ENCODE results near the gene TCF7L2.
A peak's percentile ranks its signal among the peaks of the same experiment; 100 is the strongest.

The TCF7L2 gene

DNA sequence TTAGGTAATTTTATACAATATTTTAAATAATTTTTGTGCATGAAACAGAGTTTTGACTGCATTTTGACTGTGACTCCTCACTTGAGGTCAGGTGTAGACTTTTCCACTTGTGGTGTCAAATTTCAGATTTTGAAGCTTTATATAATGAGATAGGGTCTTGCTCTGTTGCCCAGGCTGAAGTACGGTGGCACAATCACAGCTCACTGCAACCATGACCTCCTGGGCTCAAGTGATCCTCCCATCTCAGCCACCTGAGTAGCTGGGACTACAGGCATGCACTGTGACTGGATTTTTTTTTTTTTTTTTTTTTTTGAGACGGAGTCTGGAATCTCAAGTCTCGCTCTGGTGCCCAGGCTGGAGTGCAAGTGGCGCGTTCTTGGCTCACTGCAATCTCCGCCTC is 74.9 kb downstream of the TCF7L2 start:
- no peak for DNase-seq

DNA sequence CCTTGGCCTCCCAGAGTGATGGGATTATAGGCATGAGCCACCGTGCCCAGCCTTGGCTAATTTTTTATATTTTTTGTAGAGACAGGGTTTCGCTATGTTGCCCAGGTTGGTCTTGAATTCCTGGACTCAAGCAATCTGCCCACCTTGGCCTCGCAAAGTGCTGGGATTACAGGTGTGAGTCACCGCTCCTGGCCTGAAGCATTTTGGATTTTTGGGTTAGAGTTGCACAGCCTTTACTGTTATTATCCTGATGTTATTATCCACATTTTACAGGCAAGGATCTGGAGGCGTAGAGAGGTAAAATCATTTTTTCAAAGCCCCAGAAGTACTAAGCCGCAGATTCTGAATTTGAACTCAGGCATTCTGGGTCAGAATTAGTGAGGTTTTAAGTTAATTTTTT is 75.4 kb downstream of the TCF7L2 start:
- DNase-seq: no peak

DNA sequence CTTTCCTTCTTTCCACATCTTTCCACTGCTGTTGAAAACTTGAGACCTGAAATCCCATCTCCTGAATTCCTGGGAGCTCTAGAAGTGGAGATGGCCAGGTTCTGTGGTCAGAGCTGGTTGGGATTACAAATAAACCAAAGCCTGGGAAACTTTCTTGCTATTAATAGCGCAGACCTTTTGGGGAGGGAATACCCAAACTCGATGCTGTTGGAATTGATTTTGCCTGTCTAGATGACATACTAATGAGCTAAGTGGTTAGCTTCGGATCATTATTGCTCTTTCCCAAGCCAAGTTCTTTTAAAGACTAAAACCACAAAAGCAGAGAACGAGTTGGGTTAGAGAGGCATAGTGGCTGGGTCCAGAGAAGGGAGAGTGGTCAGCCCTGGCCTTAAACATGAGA is 76.6 kb downstream of the TCF7L2 start:
- DNase-seq: no peak

GRCh38 chr10:113027230-113027573 is 77.2 kb downstream of the TCF7L2 start:
- no peak for DNase-seq

DNA sequence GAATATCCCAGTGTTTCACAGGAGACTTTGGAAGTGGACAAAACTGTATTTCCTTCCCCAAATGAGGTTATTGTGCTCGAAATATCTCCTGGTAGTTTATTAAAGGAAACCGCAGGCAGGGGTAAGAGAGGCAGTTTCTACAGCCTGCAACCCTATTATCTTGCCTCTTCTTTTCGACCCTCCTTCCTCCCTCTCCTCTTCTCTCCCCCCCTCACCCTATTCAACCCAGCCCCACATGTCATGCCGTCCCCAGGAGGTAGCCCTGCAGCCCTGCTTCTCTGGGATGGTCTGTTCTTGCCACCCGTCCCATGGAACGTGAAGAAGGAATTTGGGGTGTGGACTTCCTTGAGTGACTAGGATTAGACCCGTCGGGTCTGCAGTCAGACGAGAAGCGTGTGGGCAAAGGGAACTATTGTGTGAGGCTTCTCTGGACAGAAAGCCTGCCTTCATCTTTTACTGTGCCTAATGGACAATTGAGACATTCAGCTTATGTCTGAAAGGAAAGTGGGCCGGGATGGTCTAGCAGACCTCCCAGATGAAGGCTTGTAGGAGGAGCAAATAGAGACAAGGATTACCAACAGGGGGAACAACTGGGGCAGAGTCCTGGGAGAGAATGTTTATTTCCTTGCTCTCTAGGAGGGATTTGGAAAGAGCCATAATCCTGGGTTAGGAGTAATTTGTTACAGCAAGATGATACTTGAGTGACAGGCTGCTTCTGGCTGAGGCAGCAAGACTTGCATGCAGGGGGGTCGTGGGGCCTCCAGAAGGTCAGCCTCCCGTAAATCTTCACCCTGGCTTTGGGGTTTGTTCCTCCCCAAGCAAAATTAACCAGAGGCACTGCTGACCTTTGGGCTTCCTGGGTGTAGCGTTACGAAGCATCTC is 77.8 kb downstream of the TCF7L2 start:
- DNase-seq: peak; percentile 17 to 39

DNA sequence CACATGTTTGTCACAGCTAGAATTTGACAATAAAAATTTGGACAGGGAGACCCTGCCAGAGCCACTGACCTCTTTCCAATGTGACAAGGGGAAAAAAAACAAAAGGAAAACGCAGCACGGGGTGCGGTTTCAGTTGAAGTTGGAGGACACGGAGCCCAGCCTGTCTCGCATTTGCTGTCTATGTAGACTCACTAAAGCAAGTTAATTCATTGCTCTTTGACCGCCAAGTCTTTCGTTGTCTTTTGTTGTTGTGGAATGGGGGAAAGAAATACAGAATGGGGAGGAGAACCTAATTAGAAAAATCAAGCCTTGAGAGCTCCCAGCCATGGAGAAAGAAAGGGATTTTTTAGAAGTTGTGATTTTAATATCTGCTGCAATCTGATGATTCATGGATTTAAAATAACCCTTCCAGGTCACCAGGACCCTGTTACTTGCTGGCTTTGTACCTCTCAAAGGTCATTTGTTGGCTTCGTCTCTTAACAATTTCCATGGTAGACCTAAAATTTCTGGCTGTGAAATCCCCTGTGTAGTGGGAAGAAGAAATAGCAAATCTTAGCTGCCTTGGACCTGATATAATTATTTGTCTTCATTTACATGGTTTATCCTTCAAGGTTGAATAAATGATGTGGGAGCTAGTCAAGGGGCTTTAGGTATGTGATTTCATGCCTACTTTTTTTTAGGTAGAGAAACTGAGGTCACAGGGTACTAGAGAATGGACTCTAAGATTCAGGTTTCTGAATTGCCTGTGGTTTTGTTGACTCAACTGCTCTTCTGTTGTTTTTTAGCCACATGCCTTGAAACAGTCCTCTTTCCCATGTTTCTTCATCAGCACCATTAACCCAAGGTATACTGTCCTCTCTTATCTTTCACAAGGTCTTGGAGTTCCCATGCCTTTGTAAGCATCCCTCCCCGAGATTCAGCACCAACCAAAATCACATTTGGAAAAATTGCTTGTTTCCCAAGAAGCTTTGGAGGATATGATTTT is 78.7 kb downstream of the TCF7L2 start:
- DNase-seq: peak in 1 of 2 donors; percentile 22

GRCh38 chr10:113030453-113030852 is 80.4 kb downstream of the TCF7L2 start:
- no peak for DNase-seq

GRCh38 chr10:113031147-113031546 is 81.1 kb downstream of the TCF7L2 start:
- no peak for DNase-seq

- DNase-seq: no peak
These were observed 83.9 kb downstream of the TCF7L2 start for GRCh38 chr10:113033991-113034390.

DNA sequence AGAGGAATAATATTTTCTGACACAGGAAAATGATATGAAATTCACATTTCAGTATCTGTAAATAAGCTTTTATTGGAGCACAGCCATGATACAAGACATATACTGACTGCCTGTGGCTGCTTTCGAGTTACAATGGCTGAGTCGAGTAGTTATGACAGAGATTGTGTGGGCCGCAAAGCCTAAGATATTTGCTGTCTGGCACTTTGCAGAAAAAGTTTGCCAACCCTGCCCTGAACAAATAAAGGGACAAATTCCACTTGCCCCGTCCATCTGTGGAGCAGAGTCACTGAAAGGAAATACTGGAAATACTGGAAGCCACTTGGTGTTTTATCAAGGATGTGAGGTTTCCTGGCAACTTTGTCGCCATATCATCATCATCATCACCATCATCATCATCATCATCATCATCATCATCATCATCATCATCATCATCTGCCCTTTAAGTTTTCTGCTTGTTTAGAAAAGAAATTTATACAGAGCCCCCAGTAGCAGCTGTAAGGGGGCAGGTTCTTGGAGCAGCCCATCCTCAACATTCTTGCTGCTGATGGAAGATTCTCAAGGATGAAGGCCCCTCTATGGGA is 85.8 kb downstream of the TCF7L2 start:
- no peak for DNase-seq

- DNase-seq: no peak
These were observed 86.6 kb downstream of the TCF7L2 start for GRCh38 chr10:113036619-113037018.

DNA sequence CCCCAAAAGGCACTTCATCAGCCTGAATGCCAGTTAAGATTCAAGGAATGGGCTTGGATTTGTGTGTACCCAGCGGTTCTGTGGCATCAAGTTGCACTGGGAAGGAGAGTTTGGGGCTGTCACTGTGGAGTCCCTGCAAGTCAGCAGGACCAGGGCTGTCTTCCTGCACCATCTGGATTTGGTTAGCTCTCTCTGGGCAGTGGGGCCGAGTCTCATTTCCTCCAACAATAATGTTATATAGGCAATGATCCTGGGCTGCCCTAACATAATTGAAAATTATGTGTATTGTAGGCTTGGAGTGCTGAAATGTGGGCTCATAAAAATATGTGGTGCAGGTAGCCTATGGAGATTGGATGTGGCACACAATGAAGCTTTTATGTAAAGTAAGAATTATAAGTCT is 87.2 kb downstream of the TCF7L2 start:
- DNase-seq: no peak

DNA sequence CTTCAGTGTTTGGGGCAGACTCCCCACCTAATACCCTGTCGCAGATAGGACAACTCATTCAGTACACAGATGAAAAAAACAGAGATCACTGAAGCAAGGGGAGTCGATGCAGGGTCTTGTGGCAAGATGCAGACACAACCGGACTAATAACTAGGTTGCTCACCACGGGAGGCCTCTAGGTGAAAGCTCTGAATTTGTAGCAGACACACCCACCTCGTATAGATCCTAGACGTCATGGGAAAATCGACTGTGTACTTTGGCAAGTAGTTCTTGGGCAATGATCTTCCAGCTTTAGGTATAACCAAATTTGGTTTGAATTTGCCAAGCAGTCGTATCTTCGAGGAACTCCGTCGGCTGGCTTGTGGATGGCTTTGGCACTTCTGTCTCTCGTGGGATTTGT is 88.1 kb downstream of the TCF7L2 start:
- DNase-seq: no peak

GRCh38 chr10:113038985-113039384 is 88.9 kb downstream of the TCF7L2 start:
- DNase-seq: no peak

DNA sequence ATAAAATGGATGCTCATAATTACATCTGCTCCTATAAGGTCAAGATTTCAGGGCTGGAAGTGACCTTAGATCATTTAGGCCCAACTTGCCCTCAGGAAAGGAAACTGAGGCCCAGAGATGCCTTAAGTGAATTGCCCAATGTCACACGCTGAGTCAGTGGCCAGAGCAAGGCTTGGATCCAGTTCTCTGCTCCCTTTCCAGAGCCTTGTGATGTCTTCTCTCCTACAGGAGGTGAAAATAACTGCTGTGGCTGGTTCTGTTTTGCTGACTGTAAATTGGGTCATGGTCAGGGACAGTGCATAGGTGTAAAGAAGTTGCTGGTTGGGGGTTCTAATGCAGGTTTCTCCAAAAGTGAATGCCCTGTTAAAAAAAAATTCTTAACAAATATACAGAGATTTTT is 91.3 kb downstream of the TCF7L2 start:
- no peak for DNase-seq

DNA sequence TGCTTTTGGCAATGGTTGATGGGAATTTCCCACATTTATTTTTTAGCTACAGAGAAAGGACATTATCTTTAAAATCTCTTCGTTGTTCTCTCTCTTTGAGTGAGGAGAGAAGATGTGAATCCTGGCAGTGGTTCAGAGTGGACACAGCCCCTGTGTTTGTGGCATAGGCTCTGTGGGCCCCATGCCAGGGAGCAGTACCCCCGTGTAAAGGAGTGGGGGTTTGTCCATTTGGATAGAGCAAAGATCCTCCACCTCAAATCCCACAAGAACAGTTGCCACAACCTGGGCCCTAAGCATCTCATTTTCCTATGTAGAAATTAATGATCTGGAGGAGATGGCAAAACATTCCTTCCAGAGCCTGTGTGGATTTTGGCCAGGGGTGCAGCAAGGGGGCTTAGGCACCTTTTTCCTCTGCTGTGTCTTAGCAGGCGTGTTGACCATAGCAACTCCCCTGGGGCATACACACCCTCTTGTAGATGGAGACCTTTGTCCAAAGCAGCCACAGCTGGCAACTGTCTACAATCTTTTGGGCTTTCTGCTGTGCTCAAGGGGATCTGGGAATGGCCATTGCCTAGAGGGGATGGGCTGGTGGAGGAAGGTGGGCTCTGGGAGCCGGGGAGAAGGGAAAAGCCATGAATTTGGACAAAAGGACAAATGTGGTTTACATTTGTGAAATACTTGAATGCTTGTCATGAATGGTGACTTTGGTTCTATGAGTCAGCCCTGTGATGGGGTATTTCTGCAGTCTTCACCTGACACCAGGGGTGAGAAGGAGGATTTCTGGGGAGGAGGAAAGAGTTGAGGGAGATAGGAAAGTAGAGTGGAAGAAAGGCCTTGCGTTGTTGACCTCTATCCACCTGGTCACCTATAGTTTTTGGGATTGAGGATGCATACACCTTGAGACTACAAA is 92.0 kb downstream of the TCF7L2 start:
- DNase-seq: no peak

DNA sequence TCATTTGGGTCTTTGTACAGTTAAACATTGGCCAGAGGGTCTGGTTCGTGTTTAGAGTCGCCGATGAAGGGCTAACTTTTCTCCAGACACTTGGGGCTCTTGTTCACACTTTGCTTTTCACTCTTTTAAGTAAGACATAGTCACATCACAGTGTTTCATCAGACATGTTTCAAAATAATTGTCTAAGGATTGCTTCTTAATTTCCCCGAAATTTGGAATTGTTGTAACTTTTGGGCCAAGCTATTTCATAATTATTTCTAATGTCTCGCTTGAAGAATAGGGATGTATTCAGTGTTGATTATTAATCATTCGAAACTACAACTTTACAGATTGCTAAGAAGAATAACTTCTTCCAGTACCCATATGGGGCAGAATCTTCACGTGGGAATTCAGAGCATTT is 92.8 kb downstream of the TCF7L2 start:
- no peak for DNase-seq

- DNase-seq: no peak
These were observed 94.1 kb downstream of the TCF7L2 start for GRCh38 chr10:113044016-113044755.

DNA sequence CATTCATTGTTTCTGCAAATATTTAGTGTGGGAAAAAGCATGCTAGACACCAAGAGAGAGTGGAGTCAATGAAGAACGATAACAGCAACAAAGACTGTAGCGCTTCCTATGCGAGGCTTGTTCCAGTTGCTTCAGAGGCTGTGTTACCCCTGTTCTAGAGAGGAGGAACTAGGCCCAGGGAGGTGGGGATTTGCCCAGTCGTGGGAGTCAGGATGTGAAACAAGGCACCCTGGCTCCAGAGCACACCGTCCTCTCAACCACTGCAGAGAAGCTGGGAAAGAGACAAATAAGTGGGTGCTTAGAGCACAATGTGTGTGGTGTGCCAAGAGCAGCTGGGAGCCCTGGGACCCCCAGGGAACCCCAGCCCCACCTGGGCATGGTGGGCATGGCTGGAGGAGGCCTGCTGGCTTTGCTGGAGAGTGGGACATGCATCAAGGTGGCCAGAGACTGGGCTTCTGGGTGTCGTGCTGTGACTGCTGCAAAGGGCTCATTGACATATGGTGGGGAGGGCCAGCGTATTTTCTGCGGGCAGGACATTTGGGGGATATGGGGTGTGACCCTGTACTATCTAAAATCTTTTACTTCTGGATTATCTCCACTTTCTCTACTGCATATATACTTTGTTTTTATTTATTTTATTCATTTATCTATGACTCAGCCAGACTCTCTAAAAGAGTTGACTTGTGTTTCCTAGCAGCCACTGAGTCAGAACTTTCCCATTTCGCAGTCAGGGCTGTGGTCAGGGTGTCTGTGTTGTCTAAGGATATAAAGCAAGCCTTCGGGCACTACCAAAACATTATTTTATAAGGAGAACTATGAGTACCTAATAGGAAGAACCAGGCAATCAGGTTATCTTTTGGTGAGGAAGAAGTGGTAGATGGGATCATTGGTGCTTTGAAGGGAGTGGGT is 95.4 kb downstream of the TCF7L2 start:
- DNase-seq: no peak

- DNase-seq: no peak
These were observed 97.1 kb downstream of the TCF7L2 start for GRCh38 chr10:113047151-113047550.

DNA sequence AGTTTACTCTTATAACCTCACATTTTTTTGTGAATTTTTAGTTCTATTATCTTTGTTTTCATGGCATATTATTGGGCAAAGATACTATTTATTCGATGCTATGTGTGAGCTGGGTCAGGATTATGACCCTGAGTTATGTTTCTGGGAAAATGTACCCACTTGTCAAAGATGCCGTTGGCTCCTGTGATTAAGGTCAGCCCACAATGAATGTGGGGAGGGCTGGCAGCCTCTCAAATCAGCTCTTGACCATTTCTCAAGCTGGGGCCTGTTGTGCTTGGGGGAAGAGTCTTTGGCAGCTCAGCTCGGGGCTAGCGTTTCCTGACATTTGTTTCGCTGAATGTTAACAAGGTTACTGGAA is 97.5 kb downstream of the TCF7L2 start:
- no peak for DNase-seq

All from hippocampal formation (tissue), 2 donors.